Spleen (tissue), 11 donors: ENCODE measurements around the gene NT5DC3. TPM values are rescaled to one million over a fixed set of nuclear protein-coding genes. Genes with fewer than 3 reads are reported as not detected.

ENCODE experiments used
- DNase-seq: peaks from one replicate; pipeline ENCODE4 v3.0.0-alpha.2; 2020
- H3K27ac ChIP-seq, 8 donors: fragments of 200-600 bp; sonication (generic) in 7 of 8; 1 replicate in 4 of 8; 2 replicates in 4 of 8; pipeline versions ENCODE4 v1.5.0 to v1.8.0; 2016 to 2021; ENCODE audit warnings: inconsistent platforms in 4 of 8, mild to moderate bottlenecking in 4 of 8, moderate library complexity in 1 of 8
- H3K27me3 ChIP-seq, 7 donors: fragments of 200-600 bp; sonication (generic) in 6 of 7; replicated peaks in 1 of 7; 1 replicate in 4 of 7; 2 replicates in 3 of 7; pipeline versions ENCODE4 v1.5.0 to v1.8.0; 2016 to 2021; ENCODE audit warnings: inconsistent platforms in 3 of 7, mild to moderate bottlenecking in 1 of 7
- H3K36me3 ChIP-seq, 6 donors: fragments of 200-600 bp; sonication (generic) in 5 of 6; 1 replicate in 4 of 6; 2 replicates in 2 of 6; pipeline versions ENCODE4 v1.5.0 to v1.8.0; 2016 to 2021; ENCODE audit warnings: inconsistent platforms in 2 of 6
- H3K4me1 ChIP-seq, 6 donors: fragments of 200-600 bp; sonication (generic) in 5 of 6; 1 replicate in 3 of 6; 2 replicates in 3 of 6; pipeline versions ENCODE4 v1.5.0 to v1.8.0; 2016 to 2021; ENCODE audit warnings: inconsistent platforms in 3 of 6
- H3K4me3 ChIP-seq, 8 donors: fragments of 200-600 bp; sonication (generic) in 7 of 8; 1 replicate in 4 of 8; 2 replicates in 4 of 8; pipeline versions ENCODE4 v1.5.0 to v1.8.0; 2016 to 2021; ENCODE audit warnings: inconsistent platforms in 4 of 8, mild to moderate bottlenecking in 4 of 8, moderate library complexity in 2 of 8
- H3K9me3 ChIP-seq, 8 donors: fragments of 200-600 bp; sonication (generic) in 7 of 8; 1 replicate in 4 of 8; 2 replicates in 4 of 8; pipeline versions ENCODE4 v1.5.0 to v1.8.0; 2016 to 2021; ENCODE audit warnings: inconsistent platforms in 4 of 8
- POLR2A ChIP-seq, 3 donors: fragments of 450-650 bp; IDR thresholded peaks; one replicate each; pipeline ENCODE4 v1.5.1; 2017; ENCODE audit warnings: antibody characterized with exemption in 3 of 3, mild to moderate bottlenecking in 1 of 3
- POLR2AphosphoS5 ChIP-seq, 3 donors: sonication (generic); formaldehyde crosslinking; IDR thresholded peaks; one replicate each; pipeline ENCODE4 v1.5.1; 2017; ENCODE audit warnings: antibody characterized with exemption in 3 of 3
- WGBS, 5 donors: extraction: QIAGEN DNeasy Blood & Tissue Kit in 3 of 5; methylation state at CpG; one replicate each; pipeline versions ENCODE4 v1.1.5 to v1.1.7; 2013 to 2018; 5-methylcytosine and 5-hydroxymethylcytosine counted together
- intact Hi-C: fragments of 100-400 bp; cut with DNase I; formaldehyde crosslinking; loops from one replicate; pipeline ENCODE4 v1.15.0; 2023; ENCODE audit warnings: low total_unique reads
- polyA plus RNA-seq, 3 donors: library from polyadenylated mRNA; stranded (reverse); fragments of 200-250 nt; gene quantifications; one replicate each; pipeline ENCODE4 v1.2.1, GENCODE V29; 2013
- total RNA-seq, 7 donors: library from RNA; depleted of rRNA in 3 of 7; stranded (reverse); fragments of >200 nt in 3 of 7; fragmentation: NEBNext Ultra II Directional in 4 of 7; extraction: Animal tissue kit (Norgen Biotek cat#: 25700) in 4 of 7; gene quantifications; one replicate each; pipeline versions ENCODE4 v1.1.0 to v1.2.1, GENCODE V29; 2016 to 2021
- TF ChIP-seq, protein P1 (sequence below), 11 experiments: fragments of 200-600 bp in 7 of 11; fragments of 450-650 bp in 4 of 11; sonication (generic) in 4 of 11; IDR thresholded peaks in 8 of 11; conservative IDR thresholded peaks in 3 of 11; 1 replicate in 7 of 11; 2 replicates in 4 of 11; pipeline versions ENCODE4 v1.4.0 to v1.8.0; 2016 to 2021; ENCODE audit warnings: antibody characterized with exemption in 11 of 11, inconsistent platforms in 4 of 11, mild to moderate bottlenecking in 1 of 11
- donor health status: healthy with polysubstance abuse.
- donor health status: DM: no; HTN: no; CAD: no; lungs with moderate emphysema.
- donor health status: DM: no; HTN: no; CAD: no.
- donor health status: Bipolar disorder and iron deficiency.
- donor health status: healthy.
- donor health status: DM: no; HTN: no; CAD: no.
- donor health status: DM: yes; HTN: yes; CAD: no.

The NT5DC3 gene
- total and polyA plus RNA-seq, 10 donors: 0.56 to 8.0 (median 3.1) TPM

DNA sequence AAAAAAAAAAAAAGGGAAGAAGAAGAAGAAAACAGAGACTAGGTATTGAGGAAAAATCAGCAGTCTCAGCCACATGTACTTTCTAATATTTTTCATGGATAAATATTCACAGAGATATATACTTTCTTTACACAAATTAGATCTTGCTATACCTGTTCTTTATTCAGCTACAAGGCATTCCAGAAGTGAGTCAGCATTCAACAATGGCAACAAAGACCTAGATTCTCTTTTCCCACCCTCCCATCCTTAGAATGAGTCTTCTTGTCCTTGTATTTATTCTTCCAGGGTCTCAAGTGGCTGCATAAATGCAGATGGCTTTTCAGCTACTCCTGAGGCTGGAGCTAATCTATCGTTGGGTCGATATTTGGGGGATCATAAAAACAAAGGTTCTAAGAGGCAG lies 93.0 kb downstream of the NT5DC3 start:
- DNase-seq: no peak
- 87 to 98% (median 94%) methylated on average over 2 of the region's 2 CpGs for WGBS, 5 donors

DNA sequence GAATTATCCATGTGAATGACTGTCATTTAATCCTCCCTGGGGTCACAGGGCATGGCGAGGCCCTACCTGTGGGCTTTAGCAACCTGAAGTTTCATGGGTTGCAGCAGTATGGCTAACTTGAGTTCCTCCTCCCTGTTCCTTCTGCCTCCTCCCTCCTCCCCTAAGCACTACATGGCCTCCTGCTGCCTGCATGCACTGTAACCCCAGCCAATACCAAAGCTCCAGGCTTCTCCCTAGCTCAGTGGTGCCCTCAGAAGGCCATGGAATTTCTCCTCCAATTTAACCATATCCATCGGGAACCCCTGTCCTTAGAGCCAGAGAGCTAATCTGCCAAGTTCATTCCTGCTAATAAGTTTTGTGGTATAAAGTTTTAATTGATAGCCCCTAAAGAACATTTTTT lies 95.1 kb downstream of the NT5DC3 start:
- H3K27ac ChIP-seq: no peak overlapping the region
- 70 to 87% (median 83%) methylated on average over 2 of the region's 2 CpGs for WGBS, 5 donors
- H3K4me1 ChIP-seq: peaks cover 0 to 9% (median 0%) of the 10 kb centered on the region in 6 donors
- peaks cover 0 to 65% (median 10%) of the 10 kb centered on the region in 6 donors for H3K36me3 ChIP-seq
- no peak overlapping the region for H3K4me3 ChIP-seq
- no peak for DNase-seq
- intact Hi-C loops: no loop called here
- H3K27me3 ChIP-seq: no peaks in the 10 kb centered on the region
- H3K9me3 ChIP-seq: no peaks in the 10 kb centered on the region
- TF ChIP-seq POLR2A (IDR thresholded peaks at IDR 0.05): no peak
- no peak for TF ChIP-seq POLR2AphosphoS5 (IDR thresholded peaks at IDR 0.05)
- TF ChIP-seq, protein P1, sequence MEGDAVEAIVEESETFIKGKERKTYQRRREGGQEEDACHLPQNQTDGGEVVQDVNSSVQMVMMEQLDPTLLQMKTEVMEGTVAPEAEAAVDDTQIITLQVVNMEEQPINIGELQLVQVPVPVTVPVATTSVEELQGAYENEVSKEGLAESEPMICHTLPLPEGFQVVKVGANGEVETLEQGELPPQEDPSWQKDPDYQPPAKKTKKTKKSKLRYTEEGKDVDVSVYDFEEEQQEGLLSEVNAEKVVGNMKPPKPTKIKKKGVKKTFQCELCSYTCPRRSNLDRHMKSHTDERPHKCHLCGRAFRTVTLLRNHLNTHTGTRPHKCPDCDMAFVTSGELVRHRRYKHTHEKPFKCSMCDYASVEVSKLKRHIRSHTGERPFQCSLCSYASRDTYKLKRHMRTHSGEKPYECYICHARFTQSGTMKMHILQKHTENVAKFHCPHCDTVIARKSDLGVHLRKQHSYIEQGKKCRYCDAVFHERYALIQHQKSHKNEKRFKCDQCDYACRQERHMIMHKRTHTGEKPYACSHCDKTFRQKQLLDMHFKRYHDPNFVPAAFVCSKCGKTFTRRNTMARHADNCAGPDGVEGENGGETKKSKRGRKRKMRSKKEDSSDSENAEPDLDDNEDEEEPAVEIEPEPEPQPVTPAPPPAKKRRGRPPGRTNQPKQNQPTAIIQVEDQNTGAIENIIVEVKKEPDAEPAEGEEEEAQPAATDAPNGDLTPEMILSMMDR (IDR thresholded peaks at IDR 0.05 in 8 of 11, conservative IDR thresholded peaks at IDR 0.05 in 3 of 11): no peak

More for the DNA sequence above, 93.0 kb downstream of the NT5DC3 start:
- Histone ChIP-seq H3K27me3 (no peaks in the 10 kb centered on the region), H3K27ac (no peak overlapping the region), H3K4me3 (no peak overlapping the region), H3K36me3 (peaks cover 0 to 74% (median 10%) of the 10 kb centered on the region in 6 donors), H3K9me3 (no peaks in the 10 kb centered on the region), H3K4me1 (no peaks in the 10 kb centered on the region)
- TF ChIP-seq POLR2A (IDR thresholded peaks at IDR 0.05) (no peak), POLR2AphosphoS5 (IDR thresholded peaks at IDR 0.05) (no peak)
- TF ChIP-seq, protein P1 (IDR thresholded peaks at IDR 0.05 in 8 of 11, conservative IDR thresholded peaks at IDR 0.05 in 3 of 11): no peak
- intact Hi-C loops: no loop called here

DNA sequence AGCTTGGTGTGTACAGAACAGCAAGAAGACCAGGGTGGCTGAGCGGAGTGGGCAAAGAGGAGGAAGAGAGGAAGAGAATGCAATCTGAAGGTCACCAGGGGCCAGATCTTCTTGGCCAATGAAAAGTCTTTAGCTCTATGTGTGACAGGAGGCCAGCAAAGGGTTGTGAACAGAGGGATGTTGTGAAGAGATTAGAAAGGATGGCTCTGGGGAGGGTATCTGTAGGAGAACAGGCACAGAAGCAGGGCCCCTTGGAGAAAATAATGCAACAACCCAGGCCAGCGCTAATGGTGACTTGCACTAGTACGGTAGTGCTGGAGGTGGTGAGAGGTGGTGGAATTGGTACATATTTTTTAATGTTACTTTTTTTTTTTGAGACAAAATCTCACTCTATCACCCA lies 97.2 kb downstream of the NT5DC3 start:
- TF ChIP-seq POLR2AphosphoS5 (IDR thresholded peaks at IDR 0.05) (no peak), POLR2A (IDR thresholded peaks at IDR 0.05) (no peak)
- TF ChIP-seq, protein P1 (IDR thresholded peaks at IDR 0.05 in 8 of 11, conservative IDR thresholded peaks at IDR 0.05 in 3 of 11): no peak
- H3K4me3 ChIP-seq: no peak overlapping the region
- 95 to 98% (median 97%) methylated on average over 3 of the region's 3 CpGs for WGBS, 5 donors
- intact Hi-C loops: no loop called here
- DNase-seq: no peak
- peaks cover 0 to 9% (median 0%) of the 10 kb centered on the region in 6 donors for H3K4me1 ChIP-seq
- H3K27me3 ChIP-seq: no peaks in the 10 kb centered on the region
- H3K9me3 ChIP-seq: no peaks in the 10 kb centered on the region
- peak overlapping the region in 2 of 8 donors; percentile 4 to 42 for H3K27ac ChIP-seq
- H3K36me3 ChIP-seq: peaks cover 0 to 49% (median 8%) of the 10 kb centered on the region in 6 donors

DNA sequence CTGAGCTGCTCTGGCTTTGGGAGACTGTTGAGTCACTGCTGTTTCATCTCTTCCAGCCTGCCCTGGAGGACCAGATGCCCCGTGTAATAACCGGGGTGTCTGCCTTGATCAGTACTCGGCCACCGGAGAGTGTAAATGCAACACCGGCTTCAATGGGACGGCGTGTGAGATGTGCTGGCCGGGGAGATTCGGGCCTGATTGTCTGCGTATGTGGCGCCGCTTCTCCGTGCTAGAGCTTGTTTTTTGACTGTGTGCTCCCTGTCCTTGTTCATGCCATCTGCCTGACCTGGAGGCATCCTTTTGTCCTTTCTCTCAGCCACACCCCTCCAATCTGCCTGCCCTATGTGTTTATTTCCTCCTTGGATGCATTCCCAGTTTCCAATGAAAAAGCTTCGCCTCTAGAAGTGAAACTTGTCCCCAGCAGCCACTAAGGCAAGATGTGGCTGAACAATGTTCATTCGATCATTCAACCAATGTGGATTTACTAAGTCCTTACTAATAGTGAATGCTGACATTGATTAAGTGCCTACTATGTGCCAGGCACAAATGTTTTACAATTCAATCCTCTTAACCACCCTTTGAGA lies 98.6 kb downstream of the NT5DC3 start:
- peaks cover 0 to 47% (median 7%) of the 10 kb centered on the region in 6 donors for H3K36me3 ChIP-seq
- no peak overlapping the region for H3K4me3 ChIP-seq
- no peak for DNase-seq

More for the DNA sequence above, 98.6 kb downstream of the NT5DC3 start:
- peaks cover 0 to 9% (median 0%) of the 10 kb centered on the region in 6 donors for H3K4me1 ChIP-seq
- TF ChIP-seq POLR2AphosphoS5 (IDR thresholded peaks at IDR 0.05) (peak in 2 of 3 donors; percentile 56 to 75), POLR2A (IDR thresholded peaks at IDR 0.05) (no peak)
- intact Hi-C loops: no loop called here
- H3K9me3 ChIP-seq: no peaks in the 10 kb centered on the region
- H3K27me3 ChIP-seq: no peaks in the 10 kb centered on the region
- H3K27ac ChIP-seq: peak overlapping the region in 5 of 8 donors; percentile 4 to 64 (median 55)
- WGBS, 5 donors: 62 to 86% (median 72%) methylated on average over 15 of the region's 15 CpGs
